Measurements from ENCODE around the gene PATJ.

- TF ChIP-seq EZH2 (IDR thresholded peaks at IDR 0.05; ENCODE audit: borderline replicate concordance, insufficient read depth, low read depth, low read length, poor library complexity, severe bottlenecking), result no peak
- TF ChIP-seq CTCF (IDR thresholded peaks at IDR 0.05), result no peak
These were observed 465.8 kb downstream of the PATJ start for GRCh38 chr1:62208087-62208486.
